Measurements from ENCODE around the gene NLRC5. TPM values are rescaled to one million over a fixed set of nuclear protein-coding genes. Genes with fewer than 3 reads are reported as not detected.

NLRC5 gene
- total and polyA plus RNA-seq, 7 experiments from 2014 or later = 76.0 to 615 (median 392) TPM

- ATAC-seq (peak; percentile 46), DNase-seq (no peak)
- Mint-ChIP-seq H3K4me1 (peaks cover 53 to 92% (median 77%) of the 10 kb centered on the region in 7 donors), H3K27me3 (no peaks in the 10 kb centered on the region), H3K36me3 (peaks cover 18 to 71% (median 39%) of the 10 kb centered on the region in 5 donors), H3K9me3 (peaks cover 0 to 2% (median 0%) of the 10 kb centered on the region in 11 donors), H3K27ac (peak overlapping the region in 7 of 9 donors; percentile 27 to 94 (median 81)), H3K4me3 (peak overlapping the region in 1 of 10 donors; percentile 5)
- CTCF ChIA-PET = interaction anchor here (1.1 to 4.5 kb wide), 2 partner anchors 10 to 67 kb away, joined by 4 to 28 read pairs; no protein-coding TSS in a partner anchor
- peaks cover 18 to 86% (median 36%) of the 10 kb centered on the region in 3 experiments for H3K36me3 ChIP-seq (ENCODE audit: control insufficient read depth in 2 of 3, insufficient read depth in 3 of 3, low read length in 3 of 3)
- peak overlapping the region; percentile 26 for H3K27ac ChIP-seq (ENCODE audit: low read depth, low read length)
- peaks cover 62% of the 10 kb centered on the region in 2 donors for H3K4me1 ChIP-seq (ENCODE audit: control insufficient read depth in 2 of 2, insufficient read depth in 2 of 2, low read length in 2 of 2)
- no peaks in the 10 kb centered on the region for H3K27me3 ChIP-seq (ENCODE audit: control insufficient read depth in 2 of 2, insufficient read depth in 2 of 2, low read length in 2 of 2)
- no peaks in the 10 kb centered on the region for H3K9me3 ChIP-seq (ENCODE audit: control insufficient read depth in 2 of 3, low read length in 3 of 3)
- H3K4me3 ChIP-seq (ENCODE audit: low read length) = no peak overlapping the region
- POLR2A ChIA-PET = interaction anchor here (0.6 to 12.5 kb wide), 6 partner anchors 9 to 483 kb away, joined by 3 to 172 read pairs (median 3); no protein-coding TSS in a partner anchor
- intact Hi-C loops (cut with micrococcal nuclease) = no loop called here
Observed at GRCh38 chr16:57029161-57030160, 40.1 kb downstream of the NLRC5 start.

- H3K27me3 Mint-ChIP-seq = no peaks in the 10 kb centered on the region
- ChIA-PET CTCF (interaction anchor here (0.8 to 1.1 kb wide), 2 partner anchors 22 to 68 kb away, joined by 4 to 5 read pairs; no protein-coding TSS in a partner anchor), POLR2A (interaction anchor here (1.3 to 12.5 kb wide), 4 partner anchors 8 to 43 kb away, joined by 3 to 172 read pairs (median 4); no protein-coding TSS in a partner anchor)
- H3K4me3 Mint-ChIP-seq = peak overlapping the region in 1 of 10 donors; percentile 32
- intact Hi-C loops (cut with micrococcal nuclease) = no loop called here
- no peak overlapping the region for H3K4me3 ChIP-seq (ENCODE audit: low read length)
- peak overlapping the region in 8 of 9 donors; percentile 49 to 90 (median 80) for H3K27ac Mint-ChIP-seq
- peaks cover 22 to 77% (median 41%) of the 10 kb centered on the region in 5 donors for H3K36me3 Mint-ChIP-seq
- peaks cover 53 to 91% (median 75%) of the 10 kb centered on the region in 7 donors for H3K4me1 Mint-ChIP-seq
- DNase-seq (no peak), ATAC-seq (no peak)
- no peak overlapping the region for H3K27ac ChIP-seq (ENCODE audit: low read depth, low read length)
- H3K4me1 ChIP-seq (ENCODE audit: control insufficient read depth in 2 of 2, insufficient read depth in 2 of 2, low read length in 2 of 2) = peaks cover 64% of the 10 kb centered on the region in 2 donors
- peaks cover 27 to 90% (median 43%) of the 10 kb centered on the region in 3 experiments for H3K36me3 ChIP-seq (ENCODE audit: control insufficient read depth in 2 of 3, insufficient read depth in 3 of 3, low read length in 3 of 3)
- H3K27me3 ChIP-seq (ENCODE audit: control insufficient read depth in 2 of 2, insufficient read depth in 2 of 2, low read length in 2 of 2) = no peaks in the 10 kb centered on the region
- H3K9me3 ChIP-seq (ENCODE audit: control insufficient read depth in 2 of 3, low read length in 3 of 3) = no peaks in the 10 kb centered on the region
- H3K9me3 Mint-ChIP-seq = peaks cover 0 to 2% (median 0%) of the 10 kb centered on the region in 11 donors
Observed at GRCh38 chr16:57030346-57030902, 41.1 kb downstream of the NLRC5 start.

- H3K9me3 ChIP-seq (ENCODE audit: control insufficient read depth in 2 of 3, low read length in 3 of 3) = no peaks in the 10 kb centered on the region
- H3K27me3 ChIP-seq (ENCODE audit: control insufficient read depth in 2 of 2, insufficient read depth in 2 of 2, low read length in 2 of 2) = no peaks in the 10 kb centered on the region
- peaks cover 54 to 91% (median 76%) of the 10 kb centered on the region in 7 donors for H3K4me1 Mint-ChIP-seq
- H3K27me3 Mint-ChIP-seq = no peaks in the 10 kb centered on the region
- H3K4me3 Mint-ChIP-seq = no peak overlapping the region
- peaks cover 64 to 72% of the 10 kb centered on the region in 2 donors for H3K4me1 ChIP-seq (ENCODE audit: control insufficient read depth in 2 of 2, insufficient read depth in 2 of 2, low read length in 2 of 2)
- H3K27ac ChIP-seq (ENCODE audit: low read depth, low read length) = no peak overlapping the region
- DNase-seq = no peak
- H3K9me3 Mint-ChIP-seq = peaks cover 0 to 2% (median 0%) of the 10 kb centered on the region in 11 donors
- H3K27ac Mint-ChIP-seq = peak overlapping the region; percentile 11 to 81 (median 73)
- intact Hi-C loops (cut with micrococcal nuclease) = no loop called here
- no peak overlapping the region for H3K4me3 ChIP-seq (ENCODE audit: low read length)
- ChIA-PET CTCF (interaction anchor here (0.8 to 1.1 kb wide), 2 partner anchors 22 to 69 kb away, joined by 4 to 5 read pairs; no protein-coding TSS in a partner anchor), POLR2A (interaction anchor here (0.7 to 12.5 kb wide), 5 partner anchors 8 to 43 kb away, joined by 3 to 172 read pairs (median 6); no protein-coding TSS in a partner anchor)
- ATAC-seq = no peak
- H3K36me3 ChIP-seq (ENCODE audit: control insufficient read depth in 2 of 3, insufficient read depth in 3 of 3, low read length in 3 of 3) = peaks cover 31 to 90% (median 48%) of the 10 kb centered on the region in 3 experiments
- H3K36me3 Mint-ChIP-seq = peaks cover 27 to 77% (median 47%) of the 10 kb centered on the region in 5 donors
Observed at GRCh38 chr16:57031156-57031555, 41.8 kb downstream of the NLRC5 start.

GRCh38 chr16:57032346-57032745 is 43.0 kb downstream of the NLRC5 start:
- Mint-ChIP-seq H3K4me1 (peaks cover 51 to 91% (median 76%) of the 10 kb centered on the region in 7 donors), H3K9me3 (peaks cover 0 to 2% (median 0%) of the 10 kb centered on the region in 11 donors), H3K36me3 (peaks cover 27 to 71% (median 46%) of the 10 kb centered on the region in 5 donors), H3K4me3 (no peak overlapping the region), H3K27ac (peak overlapping the region in 6 of 9 donors; percentile 76 to 97 (median 88)), H3K27me3 (no peaks in the 10 kb centered on the region)
- no peak overlapping the region for H3K27ac ChIP-seq (ENCODE audit: low read depth, low read length)
- H3K4me1 ChIP-seq (ENCODE audit: control insufficient read depth in 2 of 2, insufficient read depth in 2 of 2, low read length in 2 of 2) = peaks cover 64 to 75% of the 10 kb centered on the region in 2 donors
- peaks cover 34 to 91% (median 51%) of the 10 kb centered on the region in 3 experiments for H3K36me3 ChIP-seq (ENCODE audit: control insufficient read depth in 2 of 3, insufficient read depth in 3 of 3, low read length in 3 of 3)
- DNase-seq = no peak
- intact Hi-C loops (cut with micrococcal nuclease) = no loop called here
- no peaks in the 10 kb centered on the region for H3K9me3 ChIP-seq (ENCODE audit: control insufficient read depth in 2 of 3, low read length in 3 of 3)
- H3K4me3 ChIP-seq (ENCODE audit: low read length) = no peak overlapping the region
- CTCF ChIA-PET = interaction anchor here (0.6 to 1.6 kb wide), 4 partner anchors 8 to 48 kb away, joined by 3 to 5 read pairs (median 4); no protein-coding TSS in a partner anchor
- POLR2A ChIA-PET = interaction anchor here (0.7 to 3.2 kb wide), 9 partner anchors 9 to 63 kb away, joined by 3 to 32 read pairs (median 4); partner anchors contain the start of gene NLRC5
- H3K27me3 ChIP-seq (ENCODE audit: control insufficient read depth in 2 of 2, insufficient read depth in 2 of 2, low read length in 2 of 2) = no peaks in the 10 kb centered on the region
- no peak for ATAC-seq

- no peak overlapping the region for H3K4me3 ChIP-seq (ENCODE audit: low read length)
- Mint-ChIP-seq H3K4me3 (no peak overlapping the region), H3K27ac (peak overlapping the region in 7 of 9 donors; percentile 71 to 97 (median 89)), H3K9me3 (peaks cover 0 to 2% (median 0%) of the 10 kb centered on the region in 11 donors), H3K4me1 (peaks cover 51 to 91% (median 76%) of the 10 kb centered on the region in 7 donors), H3K36me3 (peaks cover 27 to 71% (median 49%) of the 10 kb centered on the region in 5 donors), H3K27me3 (no peaks in the 10 kb centered on the region)
- H3K27ac ChIP-seq (ENCODE audit: low read depth, low read length) = peak overlapping the region; percentile 33
- peaks cover 64 to 75% of the 10 kb centered on the region in 2 donors for H3K4me1 ChIP-seq (ENCODE audit: control insufficient read depth in 2 of 2, insufficient read depth in 2 of 2, low read length in 2 of 2)
- no peaks in the 10 kb centered on the region for H3K9me3 ChIP-seq (ENCODE audit: control insufficient read depth in 2 of 3, low read length in 3 of 3)
- POLR2A ChIA-PET = interaction anchor here (0.7 to 3.2 kb wide), 12 partner anchors 9 to 100 kb away, joined by 3 to 32 read pairs (median 4); partner anchors contain the start of gene NLRC5
- intact Hi-C loops (cut with micrococcal nuclease) = loop anchor here in 1 of 2 donors (1.0 kb wide), 1 partner anchor 8 kb away; no protein-coding TSS in a partner anchor
- CTCF ChIA-PET = interaction anchor here (0.6 to 1.6 kb wide), 5 partner anchors 9 to 350 kb away, joined by 3 to 5 read pairs (median 3); no protein-coding TSS in a partner anchor
- ATAC-seq = no peak
- no peak for DNase-seq
- peaks cover 38 to 96% (median 52%) of the 10 kb centered on the region in 3 experiments for H3K36me3 ChIP-seq (ENCODE audit: control insufficient read depth in 2 of 3, insufficient read depth in 3 of 3, low read length in 3 of 3)
- no peaks in the 10 kb centered on the region for H3K27me3 ChIP-seq (ENCODE audit: control insufficient read depth in 2 of 2, insufficient read depth in 2 of 2, low read length in 2 of 2)
Observed at GRCh38 chr16:57032931-57033330, 43.6 kb downstream of the NLRC5 start.
